SJSA1 (cell line): ENCODE results near the gene AHRR. TPM values are rescaled to one million over a fixed set of nuclear protein-coding genes. Genes with fewer than 3 reads are reported as not detected.
A peak's percentile ranks its signal among the peaks of the same experiment; 100 is the strongest.

ENCODE experiments used
- DNase-seq, 2 experiments: peaks; one replicate each; pipeline ENCODE4 v3.0.0-alpha.2; 2015 to 2020; ENCODE audit warnings: low spot score in 2 of 2, low read depth in 1 of 2
- H3K27ac ChIP-seq: fragments of 250-450 bp; sonication (Bioruptor Pico); 2 replicates; pipeline ENCODE4 v1.5.1; 2020; ENCODE audit warnings: mild to moderate bottlenecking, moderate library complexity
- H3K27me3 ChIP-seq: fragments of 250-450 bp; sonication (Bioruptor Pico); replicated peaks from 2 replicates; pipeline ENCODE4 v1.5.1; 2020; ENCODE audit warnings: mild to moderate bottlenecking, moderate library complexity
- H3K36me3 ChIP-seq: fragments of 250-450 bp; sonication (Bioruptor Pico); 2 replicates; pipeline ENCODE4 v1.5.1; 2020; ENCODE audit warnings: mild to moderate bottlenecking
- H3K4me1 ChIP-seq: fragments of 250-450 bp; sonication (Bioruptor Pico); replicated peaks from 2 replicates; pipeline ENCODE4 v1.6.1; 2021; ENCODE audit warnings: mild to moderate bottlenecking
- H3K4me3 ChIP-seq: fragments of 250-450 bp; sonication (Bioruptor Pico); 2 replicates; pipeline ENCODE4 v1.5.1; 2020; ENCODE audit warnings: mild to moderate bottlenecking
- H3K9me3 ChIP-seq: fragments of 250-450 bp; sonication (Bioruptor Pico); replicated peaks from 2 replicates; pipeline ENCODE4 v1.5.1; 2020; ENCODE audit warnings: mild to moderate bottlenecking
- total RNA-seq: library from RNA; depleted of rRNA; stranded (reverse); fragments of >200 nt; shearing (Covaris generic); gene quantifications from 2 replicates; pipeline ENCODE4 v1.2.3, GENCODE V29; 2014

Gene AHRR
- total RNA-seq, 1 experiment from 2014 or later, result 22.6 TPM

- H3K9me3 ChIP-seq, result no peaks in the 10 kb centered on the region
Measured at GRCh38 chr5:373710-374602, 52.4 kb downstream of the AHRR start.

GRCh38 chr5:374631-375335 lies 53.3 kb downstream of the AHRR start:
- Histone ChIP-seq H3K36me3 (peaks cover 30% of the 10 kb centered on the region), H3K4me1 (peaks cover 79% of the 10 kb centered on the region), H3K9me3 (no peaks in the 10 kb centered on the region), H3K4me3 (peak overlapping the region; percentile 40; the same call in 1 of the 2 replicates), H3K27ac (peak overlapping the region; percentile 99), H3K27me3 (no peaks in the 10 kb centered on the region)
- DNase-seq, result peak; percentile 66 to 70

More at GRCh38 chr5:373710-374602, 52.4 kb downstream of the AHRR start:
- H3K36me3 ChIP-seq, result peaks cover 28% of the 10 kb centered on the region
- peak overlapping the region; percentile 40 for H3K4me3 ChIP-seq
- H3K27me3 ChIP-seq, result no peaks in the 10 kb centered on the region
- peak; percentile 67 to 86 for DNase-seq
- H3K4me1 ChIP-seq, result peaks cover 81% of the 10 kb centered on the region
- H3K27ac ChIP-seq, result peak overlapping the region; percentile 99

- DNase-seq, result peak in 1 of 2 experiments; percentile 35
- Histone ChIP-seq H3K36me3 (peaks cover 30% of the 10 kb centered on the region), H3K27ac (peak overlapping the region; percentile 99), H3K27me3 (no peaks in the 10 kb centered on the region), H3K4me1 (peaks cover 82% of the 10 kb centered on the region), H3K4me3 (no peak overlapping the region), H3K9me3 (no peaks in the 10 kb centered on the region)
Measured at GRCh38 chr5:375336-375920, 53.9 kb downstream of the AHRR start.

- peak in 1 of 2 experiments; percentile 49 for DNase-seq
- Histone ChIP-seq H3K27me3 (no peaks in the 10 kb centered on the region), H3K4me3 (no peak overlapping the region), H3K9me3 (no peaks in the 10 kb centered on the region), H3K4me1 (peaks cover 82% of the 10 kb centered on the region), H3K36me3 (peaks cover 33% of the 10 kb centered on the region), H3K27ac (peak overlapping the region; percentile 99; the same call in 1 of the 2 replicates)
Measured at GRCh38 chr5:375921-376798, 54.6 kb downstream of the AHRR start.

- no peaks in the 10 kb centered on the region for H3K27me3 ChIP-seq
- H3K36me3 ChIP-seq, result peaks cover 33% of the 10 kb centered on the region
- H3K4me3 ChIP-seq, result no peak overlapping the region
- H3K4me1 ChIP-seq, result peaks cover 80% of the 10 kb centered on the region
- no peaks in the 10 kb centered on the region for H3K9me3 ChIP-seq
- DNase-seq, result peak in 1 of 2 experiments; percentile 22
- peak overlapping the region; percentile 69; the same call in 1 of the 2 replicates for H3K27ac ChIP-seq
Measured at GRCh38 chr5:376799-377325, 55.3 kb downstream of the AHRR start.

- Histone ChIP-seq H3K27ac (peak overlapping the region; percentile 69; the same call in 1 of the 2 replicates), H3K4me1 (peaks cover 74% of the 10 kb centered on the region), H3K9me3 (no peaks in the 10 kb centered on the region), H3K36me3 (peaks cover 33% of the 10 kb centered on the region), H3K4me3 (no peak overlapping the region), H3K27me3 (no peaks in the 10 kb centered on the region)
- DNase-seq, result peak in 1 of 2 experiments; percentile 38
Measured at GRCh38 chr5:377326-377981, 55.9 kb downstream of the AHRR start.

GRCh38 chr5:378301-378891 lies 56.9 kb downstream of the AHRR start:
- Histone ChIP-seq H3K4me1 (peaks cover 65% of the 10 kb centered on the region), H3K4me3 (no peak overlapping the region), H3K27ac (peak overlapping the region; percentile 69), H3K9me3 (no peaks in the 10 kb centered on the region), H3K36me3 (peaks cover 25% of the 10 kb centered on the region), H3K27me3 (no peaks in the 10 kb centered on the region)
- peak; percentile 63 to 76 for DNase-seq

GRCh38 chr5:378976-379742 lies 57.6 kb downstream of the AHRR start:
- no peak overlapping the region for H3K4me3 ChIP-seq
- H3K27ac ChIP-seq, result peak overlapping the region; percentile 69
- H3K36me3 ChIP-seq, result peaks cover 24% of the 10 kb centered on the region
- no peaks in the 10 kb centered on the region for H3K9me3 ChIP-seq
- no peaks in the 10 kb centered on the region for H3K27me3 ChIP-seq
- H3K4me1 ChIP-seq, result peaks cover 57% of the 10 kb centered on the region
- peak; percentile 43 to 77 for DNase-seq

- Histone ChIP-seq H3K4me3 (no peak overlapping the region), H3K9me3 (peaks cover 6% of the 10 kb centered on the region; the same call in 1 of the 2 replicates), H3K27ac (0 out of 2 replicates have a peak overlapping the region, but pooled peaks have one; percentile 15), H3K27me3 (no peaks in the 10 kb centered on the region), H3K4me1 (peaks cover 41% of the 10 kb centered on the region), H3K36me3 (peaks cover 31% of the 10 kb centered on the region)
- no peak for DNase-seq
Measured at GRCh38 chr5:380701-381309, 59.3 kb downstream of the AHRR start.

GRCh38 chr5:383066-383465 lies 61.6 kb downstream of the AHRR start:
- peaks cover 23% of the 10 kb centered on the region for H3K36me3 ChIP-seq
- peaks cover 18% of the 10 kb centered on the region for H3K4me1 ChIP-seq
- peaks cover 6% of the 10 kb centered on the region; the same call in 1 of the 2 replicates for H3K9me3 ChIP-seq
- no peak overlapping the region for H3K27ac ChIP-seq
- no peaks in the 10 kb centered on the region for H3K27me3 ChIP-seq
- no peak for DNase-seq
- no peak overlapping the region for H3K4me3 ChIP-seq

- H3K4me3 ChIP-seq, result no peak overlapping the region
- H3K4me1 ChIP-seq, result peaks cover 13% of the 10 kb centered on the region
- H3K27ac ChIP-seq, result no peak overlapping the region
- H3K27me3 ChIP-seq, result no peaks in the 10 kb centered on the region
- peaks cover 6% of the 10 kb centered on the region; the same call in 1 of the 2 replicates for H3K9me3 ChIP-seq
- no peak for DNase-seq
- H3K36me3 ChIP-seq, result peaks cover 22% of the 10 kb centered on the region
Measured at GRCh38 chr5:383621-384020, 62.1 kb downstream of the AHRR start.
